Stimulated activated CD4-positive, alpha-beta T cell treated with anti-CD3 and anti-CD28 coated beads, Interleukin-4, amount 100 ng/mL, for 1 hour (primary cell): Measurements from ENCODE around the gene GGTA1.
"Not testable (repeated sequence)": the region's sequence is repeated elsewhere in the genome, so short reads cannot be mapped to it uniquely, and the experiment has no call there.

Experiments used
- DNase-seq: peaks from one replicate; pipeline ENCODE4 v3.0.0-alpha.2; 2020

The GGTA1 gene

DNA sequence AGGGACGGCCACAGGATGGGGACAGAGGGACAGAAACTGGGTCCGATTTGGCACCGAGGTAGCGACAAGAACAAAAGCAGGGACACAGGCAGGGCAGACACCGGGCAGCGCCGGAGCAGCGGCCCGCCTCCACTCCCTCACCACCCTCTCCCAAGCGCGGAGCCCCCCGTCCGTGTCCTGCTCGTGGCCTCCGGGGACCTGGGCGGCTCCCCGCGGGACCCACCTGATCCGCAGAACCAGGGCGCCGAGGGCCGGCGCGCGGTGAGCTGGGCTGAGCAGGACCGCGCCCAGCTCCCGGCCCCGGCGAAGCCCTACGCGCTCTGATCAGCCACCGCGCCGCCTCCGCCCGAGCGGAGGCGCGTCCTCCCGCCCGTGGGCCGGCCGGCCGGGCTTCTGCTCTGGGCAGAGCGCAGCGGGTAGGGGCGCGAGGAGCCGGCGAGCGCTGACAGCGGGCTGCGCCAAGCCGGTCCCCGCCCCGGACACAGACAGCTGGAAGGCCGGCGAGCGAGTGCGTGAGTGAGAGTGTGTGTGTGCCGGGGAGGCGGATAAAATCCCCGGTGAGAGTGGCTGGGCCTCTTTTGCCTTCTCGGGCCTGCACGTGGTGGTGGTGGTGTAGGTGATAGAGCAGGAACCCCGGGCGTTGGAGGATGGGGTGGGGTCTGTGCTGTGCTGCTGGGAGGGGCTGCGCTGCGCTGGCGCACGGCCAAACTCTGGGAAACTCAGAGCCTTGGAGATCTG, at the start of gene GGTA1:
Gene GGTA1 (minus strand): TSS at position 418 of the 738 bp plus-strand sequence. CDS start 31,922 bp downstream, outside the sequence.
- no peak for DNase-seq

- DNase-seq: no peak
Observed at GRCh38 chr9:121548666-121549065, 49.0 kb upstream of the GGTA1 start.

- peak; percentile 65 for DNase-seq
Observed at GRCh38 chr9:121545875-121546423, 46.3 kb upstream of the GGTA1 start.

- DNase-seq: no peak
Observed at GRCh38 chr9:121545150-121545874, 45.7 kb upstream of the GGTA1 start.

- no peak for DNase-seq
Observed at GRCh38 chr9:121542025-121542424, 42.4 kb upstream of the GGTA1 start.

DNA sequence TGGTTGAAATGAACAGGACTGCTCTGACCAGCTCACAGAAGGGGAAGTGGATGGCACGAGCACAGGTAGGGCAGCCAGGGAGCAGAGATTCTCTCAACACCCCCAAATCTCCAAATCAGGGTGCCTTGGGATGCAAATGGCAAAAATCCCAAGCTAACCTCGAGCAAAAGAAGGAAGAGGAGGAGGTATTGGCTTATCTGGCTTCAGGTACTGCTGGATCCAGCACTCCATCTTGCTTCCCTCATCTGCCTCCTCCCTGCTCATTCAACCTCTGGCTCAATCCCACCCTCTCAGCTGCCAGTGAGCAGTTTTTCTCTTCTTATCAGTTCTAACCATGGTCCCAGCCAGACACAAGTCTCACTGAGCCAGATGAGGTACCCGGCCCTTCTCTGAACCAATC, 41.6 kb upstream of the GGTA1 start:
- DNase-seq: no peak

GRCh38 chr9:121538221-121538620, 38.6 kb upstream of the GGTA1 start:
- DNase-seq: no peak

GRCh38 chr9:121537283-121537682, 37.6 kb upstream of the GGTA1 start:
- DNase-seq: no peak

DNA sequence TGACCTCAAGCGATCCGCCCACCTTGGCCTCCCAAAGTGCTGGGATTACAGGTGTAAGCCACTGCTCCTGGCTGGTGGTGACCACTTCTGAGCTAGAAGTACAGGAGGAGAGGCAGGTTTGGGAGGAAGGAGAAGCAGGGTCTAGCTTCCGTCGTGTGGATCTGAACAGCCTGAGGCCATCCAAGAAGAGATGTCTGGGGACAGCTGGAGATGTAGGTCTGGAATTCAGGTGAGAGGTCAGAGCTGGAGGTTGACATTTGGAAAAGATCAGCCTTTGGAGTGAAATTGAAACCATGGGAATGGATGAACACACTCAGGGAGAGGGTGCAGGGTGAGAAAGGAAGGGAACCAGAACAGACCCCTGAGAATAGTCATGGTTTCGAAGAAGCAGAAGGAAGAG, 33.2 kb upstream of the GGTA1 start:
- no peak for DNase-seq

DNA sequence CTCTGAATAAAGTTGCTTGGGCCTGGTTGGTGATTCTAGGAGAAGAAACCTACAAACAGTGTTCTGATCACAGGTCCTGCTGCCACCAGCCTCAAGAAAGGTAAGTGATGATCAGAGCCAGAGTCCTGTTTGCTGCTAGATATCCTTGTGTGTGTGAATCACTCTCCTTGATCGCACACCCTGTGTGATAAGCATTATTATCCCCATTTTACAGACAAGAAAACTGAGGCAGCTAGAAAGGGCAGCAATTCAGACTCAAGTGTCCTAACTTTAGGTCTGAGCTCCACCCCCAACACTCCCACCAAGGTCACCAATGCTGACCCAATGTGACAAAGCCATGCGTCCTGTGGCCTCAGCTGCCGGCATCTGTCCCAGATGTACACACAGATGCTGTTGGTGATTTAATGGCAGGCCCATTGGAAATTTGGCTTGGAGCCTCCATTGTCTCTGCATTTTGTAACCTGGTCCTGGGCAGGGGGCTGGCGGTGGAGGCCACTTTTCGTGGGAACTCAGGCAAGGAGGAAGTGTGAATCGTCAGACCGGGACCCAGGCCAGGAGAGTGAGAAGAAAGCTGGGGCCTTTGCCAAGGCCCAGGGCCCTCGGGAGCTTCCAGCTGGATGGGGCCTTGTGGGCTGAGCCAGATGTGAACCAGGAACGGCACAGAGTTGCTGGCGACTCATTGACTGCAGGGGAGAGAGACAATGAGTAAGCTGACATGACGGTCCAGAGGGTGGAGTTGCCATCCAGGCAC, 29.8 kb upstream of the GGTA1 start:
- DNase-seq: no peak

GRCh38 chr9:121528642-121529041, 29.0 kb upstream of the GGTA1 start:
- no peak for DNase-seq

DNA sequence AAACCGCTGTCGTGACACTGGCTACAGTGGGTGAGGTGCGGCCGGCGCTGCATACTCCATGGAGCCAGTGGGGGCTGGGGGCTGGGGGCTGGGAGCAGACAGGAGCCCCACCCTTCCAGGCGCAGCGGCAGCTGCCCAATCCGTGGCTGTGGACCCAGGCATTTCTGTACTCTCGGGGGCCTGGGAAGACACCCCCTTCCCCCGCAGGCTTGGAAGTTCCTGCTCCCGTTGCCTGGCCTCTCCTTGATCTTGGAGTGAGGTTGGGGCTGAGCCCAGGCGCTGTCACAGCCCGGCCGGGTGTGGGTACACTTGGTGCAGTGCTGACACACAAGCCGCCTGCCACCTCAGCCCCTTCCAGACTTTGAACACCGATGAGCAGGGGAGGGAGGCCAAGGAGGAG, 27.7 kb upstream of the GGTA1 start:
- DNase-seq: no peak

- DNase-seq: not testable (repeated sequence)
Observed at GRCh38 chr9:121519688-121520087, 20.0 kb upstream of the GGTA1 start.

DNA sequence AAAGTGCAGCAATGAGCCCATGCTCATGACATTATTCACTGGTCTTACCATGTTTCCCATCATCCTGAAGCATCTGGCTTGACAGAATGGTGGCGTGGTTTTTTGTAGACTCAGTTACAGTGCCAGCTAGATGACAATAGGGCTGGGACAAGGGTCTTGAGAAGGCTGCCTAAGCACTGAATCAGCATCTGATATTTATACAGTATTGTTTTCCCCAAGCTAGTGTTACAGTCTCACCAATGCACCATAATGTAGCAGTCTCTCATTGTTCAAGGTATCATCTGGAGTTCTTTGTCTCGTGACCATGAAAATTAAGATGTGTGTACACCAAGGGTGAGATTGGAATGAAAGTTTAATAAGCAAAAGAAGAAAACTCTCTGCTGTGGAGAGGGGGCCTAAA, 19.0 kb upstream of the GGTA1 start:
- DNase-seq: no peak

GRCh38 chr9:121513166-121513565, 13.5 kb upstream of the GGTA1 start:
- DNase-seq: not testable (repeated sequence)

DNA sequence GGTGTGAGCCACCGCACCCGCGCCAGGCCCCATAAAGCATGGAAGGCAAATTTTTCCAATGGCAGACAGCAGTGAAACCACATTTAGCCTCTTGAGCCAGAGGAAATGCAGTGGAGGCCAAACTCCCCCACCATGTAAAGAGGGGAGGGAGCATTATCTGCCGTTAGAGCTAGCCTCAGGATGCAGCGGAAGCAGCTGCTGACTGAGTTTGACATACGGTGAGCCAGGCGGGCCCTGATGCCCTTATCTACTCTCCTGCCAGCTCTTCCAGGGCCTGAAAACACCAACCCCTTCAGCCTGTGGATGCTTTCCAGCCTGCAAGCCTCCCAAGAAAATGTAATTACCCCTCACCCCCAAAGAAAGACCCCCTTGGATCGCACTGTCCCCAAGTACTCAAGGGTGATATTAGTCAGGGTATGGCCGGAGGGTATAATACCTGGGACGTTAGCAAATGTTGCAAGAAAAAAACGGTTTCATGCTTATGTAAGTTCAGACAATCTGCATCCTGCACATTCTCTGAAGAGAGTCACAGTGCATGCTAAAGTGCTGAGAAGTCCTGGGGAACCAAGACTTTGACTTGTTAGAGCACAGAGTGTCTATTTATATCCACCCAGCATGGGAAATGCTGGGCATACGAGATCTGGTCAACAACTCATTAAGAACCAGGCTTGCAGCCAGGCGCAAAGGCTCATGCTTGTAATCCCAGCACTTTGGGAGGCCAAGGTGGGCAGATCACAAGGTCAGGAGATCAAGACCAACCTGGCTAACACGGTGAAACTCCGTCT, 11.3 kb upstream of the GGTA1 start:
- DNase-seq: no peak

- DNase-seq: no peak
Observed at GRCh38 chr9:121509180-121509579, 9.5 kb upstream of the GGTA1 start.

GRCh38 chr9:121508415-121508814, 8.8 kb upstream of the GGTA1 start:
- no peak for DNase-seq

GRCh38 chr9:121505903-121506735, 6.5 kb upstream of the GGTA1 start:
- no peak for DNase-seq

GRCh38 chr9:121503444-121503843, 3.8 kb upstream of the GGTA1 start:
- DNase-seq: no peak

- no peak for DNase-seq
Observed at GRCh38 chr9:121500165-121500478, 478 bp upstream of the GGTA1 start.

- no peak for DNase-seq
Observed at GRCh38 chr9:121499177-121499426, 542 bp downstream of the GGTA1 start.
